ENCODE measurements around the gene SLC6A16.
"Not testable (repeated sequence)": the region's sequence is repeated elsewhere in the genome, so short reads cannot be mapped to it uniquely, and the experiment has no call there.

Gene SLC6A16

GRCh38 chr19:49295208-49295880 is 29.6 kb downstream of the SLC6A16 start:
- Histone ChIP-seq H2AFZ (ENCODE audit: low read depth, low read length, severe bottlenecking) (no peak overlapping the region), H3K9ac (ENCODE audit: low read length) (no peak overlapping the region), H3K9me2 (replicated peaks; ENCODE audit: insufficient read depth, low read length) (no peaks in the 10 kb centered on the region), H3K9me3 (ENCODE audit: insufficient read depth, low read length) (no peaks in the 10 kb centered on the region), H4K20me1 (ENCODE audit: low read depth, low read length) (no peaks in the 10 kb centered on the region), H3K27ac (ENCODE audit: low read depth, low read length) (no peak overlapping the region), H3F3A (ENCODE audit: insufficient read depth) (0 out of 2 replicates have a peak, but pooled peaks cover 4% of the 10 kb centered on the region), H3K4me3 (ENCODE audit: insufficient read depth, low read length, poor library complexity, severe bottlenecking) (no peak overlapping the region), H3K27me3 (ENCODE audit: low read length) (no peaks in the 10 kb centered on the region), H3K4me2 (ENCODE audit: low read depth, low read length, poor library complexity, severe bottlenecking) (no peak overlapping the region), H3K79me2 (ENCODE audit: insufficient read depth, low read length) (no peaks in the 10 kb centered on the region), H3K36me3 (ENCODE audit: low read length) (no peaks in the 10 kb centered on the region)
- TF ChIP-seq EZH2phosphoT487 (conservative IDR thresholded peaks at IDR 0.05; ENCODE audit: low read length) (no peak), CTCF (IDR thresholded peaks at IDR 0.05; ENCODE audit: insufficient read depth, low read length, poor library complexity, severe bottlenecking) (no peak)

GRCh38 chr19:49294401-49294800 is 30.6 kb downstream of the SLC6A16 start:
- no peak overlapping the region for H3K27ac ChIP-seq (ENCODE audit: low read depth, low read length)
- no peak overlapping the region for H2AFZ ChIP-seq (ENCODE audit: low read depth, low read length, severe bottlenecking)
- TF ChIP-seq EZH2phosphoT487 (conservative IDR thresholded peaks at IDR 0.05; ENCODE audit: low read length) (no peak), CTCF (IDR thresholded peaks at IDR 0.05; ENCODE audit: insufficient read depth, low read length, poor library complexity, severe bottlenecking) (no peak)
- no peaks in the 10 kb centered on the region for H3F3A ChIP-seq (ENCODE audit: insufficient read depth)
- H3K36me3 ChIP-seq (ENCODE audit: low read length): no peaks in the 10 kb centered on the region
- no peak overlapping the region for H3K4me2 ChIP-seq (ENCODE audit: low read depth, low read length, poor library complexity, severe bottlenecking)
- H3K9ac ChIP-seq (ENCODE audit: low read length): no peak overlapping the region
- H3K79me2 ChIP-seq (ENCODE audit: insufficient read depth, low read length): no peaks in the 10 kb centered on the region
- H3K9me3 ChIP-seq (ENCODE audit: insufficient read depth, low read length): no peaks in the 10 kb centered on the region
- H3K4me3 ChIP-seq (ENCODE audit: insufficient read depth, low read length, poor library complexity, severe bottlenecking): no peak overlapping the region
- no peaks in the 10 kb centered on the region; the same call in 1 of the 2 replicates for H3K9me2 ChIP-seq (replicated peaks; ENCODE audit: insufficient read depth, low read length)
- H4K20me1 ChIP-seq (ENCODE audit: low read depth, low read length): no peaks in the 10 kb centered on the region
- no peaks in the 10 kb centered on the region for H3K27me3 ChIP-seq (ENCODE audit: low read length)

- no peak overlapping the region for H3K4me3 ChIP-seq (ENCODE audit: insufficient read depth, low read length, poor library complexity, severe bottlenecking)
These were observed 34.5 kb downstream of the SLC6A16 start for GRCh38 chr19:49290517-49290916.

GRCh38 chr19:49289286-49289685 is 35.7 kb downstream of the SLC6A16 start:
- not testable (repeated sequence) for H3K9me3 ChIP-seq (ENCODE audit: insufficient read depth, low read length); H3K79me2 ChIP-seq (ENCODE audit: insufficient read depth, low read length); H4K20me1 ChIP-seq (ENCODE audit: low read depth, low read length); H3K9me2 ChIP-seq (replicated peaks; ENCODE audit: insufficient read depth, low read length); H3K27ac ChIP-seq (ENCODE audit: low read depth, low read length); H2AFZ ChIP-seq (ENCODE audit: low read depth, low read length, severe bottlenecking); H3F3A ChIP-seq (ENCODE audit: insufficient read depth); H3K27me3 ChIP-seq (ENCODE audit: low read length); H3K9ac ChIP-seq (ENCODE audit: low read length); H3K4me3 ChIP-seq (ENCODE audit: insufficient read depth, low read length, poor library complexity, severe bottlenecking); H3K36me3 ChIP-seq (ENCODE audit: low read length); H3K4me2 ChIP-seq (ENCODE audit: low read depth, low read length, poor library complexity, severe bottlenecking)

More at GRCh38 chr19:49290517-49290916, 34.5 kb downstream of the SLC6A16 start:
- Histone ChIP-seq H3K79me2 (ENCODE audit: insufficient read depth, low read length) (no peaks in the 10 kb centered on the region), H3K9me2 (replicated peaks; ENCODE audit: insufficient read depth, low read length) (no peaks in the 10 kb centered on the region; the same call in 1 of the 2 replicates), H3K9ac (ENCODE audit: low read length) (no peak overlapping the region), H3K27ac (ENCODE audit: low read depth, low read length) (no peak overlapping the region), H3K27me3 (ENCODE audit: low read length) (no peaks in the 10 kb centered on the region), H2AFZ (ENCODE audit: low read depth, low read length, severe bottlenecking) (no peak overlapping the region), H3K9me3 (ENCODE audit: insufficient read depth, low read length) (peaks cover 5% of the 10 kb centered on the region; the same call in 1 of the 2 replicates), H3K4me2 (ENCODE audit: low read depth, low read length, poor library complexity, severe bottlenecking) (no peak overlapping the region), H3K36me3 (ENCODE audit: low read length) (no peaks in the 10 kb centered on the region), H3F3A (ENCODE audit: insufficient read depth) (no peaks in the 10 kb centered on the region), H4K20me1 (ENCODE audit: low read depth, low read length) (no peaks in the 10 kb centered on the region)
- TF ChIP-seq EZH2phosphoT487 (conservative IDR thresholded peaks at IDR 0.05; ENCODE audit: low read length): no peak
- TF ChIP-seq CTCF (IDR thresholded peaks at IDR 0.05; ENCODE audit: insufficient read depth, low read length, poor library complexity, severe bottlenecking): no peak

GRCh38 chr19:49288205-49288604 is 36.8 kb downstream of the SLC6A16 start:
- H3K9me3 ChIP-seq (ENCODE audit: insufficient read depth, low read length); H3K4me3 ChIP-seq (ENCODE audit: insufficient read depth, low read length, poor library complexity, severe bottlenecking); H4K20me1 ChIP-seq (ENCODE audit: low read depth, low read length); H3F3A ChIP-seq (ENCODE audit: insufficient read depth); H3K36me3 ChIP-seq (ENCODE audit: low read length); H3K27ac ChIP-seq (ENCODE audit: low read depth, low read length); H3K79me2 ChIP-seq (ENCODE audit: insufficient read depth, low read length); H3K27me3 ChIP-seq (ENCODE audit: low read length); H3K9ac ChIP-seq (ENCODE audit: low read length); H2AFZ ChIP-seq (ENCODE audit: low read depth, low read length, severe bottlenecking); H3K9me2 ChIP-seq (replicated peaks; ENCODE audit: insufficient read depth, low read length); H3K4me2 ChIP-seq (ENCODE audit: low read depth, low read length, poor library complexity, severe bottlenecking): not testable (repeated sequence)

Data from SU-DHL-6 (cell line).